Testis (tissue), 3 donors: ENCODE results near the gene KDELR3. TPM values are rescaled to one million over a fixed set of nuclear protein-coding genes. Genes with fewer than 3 reads are reported as not detected.
"Not testable (repeated sequence)": the region's sequence is repeated elsewhere in the genome, so short reads cannot be mapped to it uniquely, and the experiment has no call there.

Experiments used
- DNase-seq: peaks from one replicate; pipeline ENCODE4 v3.0.0-alpha.2; 2019
- H3K27ac ChIP-seq, 2 donors: fragments of 200-600 bp; sonication (generic); one replicate each; pipeline ENCODE4 v1.5.1; 2019
- H3K27me3 ChIP-seq: fragments of 200-600 bp; sonication (generic); one replicate; pipeline ENCODE4 v1.5.1; 2019
- H3K36me3 ChIP-seq: fragments of 200-600 bp; sonication (generic); one replicate; pipeline ENCODE4 v1.5.1; 2017; ENCODE audit warnings: low read depth; ENCODE audit errors: missing control alignments
- H3K4me1 ChIP-seq: fragments of 200-600 bp; sonication (generic); one replicate; pipeline ENCODE4 v1.5.1; 2019
- H3K4me3 ChIP-seq, 2 donors: fragments of 200-600 bp; sonication (generic); one replicate each; pipeline ENCODE4 v1.5.1; 2017 to 2019
- H3K9me3 ChIP-seq: fragments of 200-600 bp; sonication (generic); one replicate; pipeline ENCODE4 v1.5.1; 2017
- CTCF ChIP-seq, 3 experiments: fragments of 450-650 bp in 2 of 3; fragments of 200-600 bp in 1 of 3; sonication (generic) in 1 of 3; IDR thresholded peaks; one replicate each; pipeline ENCODE4 v1.5.1; 2016 to 2019; ENCODE audit warnings: antibody characterized with exemption in 3 of 3, mild to moderate bottlenecking in 2 of 3, moderate library complexity in 1 of 3
- POLR2A ChIP-seq: fragments of 450-650 bp; IDR thresholded peaks from one replicate; pipeline ENCODE4 v1.6.1; 2017; ENCODE audit warnings: antibody characterized with exemption, mild to moderate bottlenecking, moderate library complexity
- WGBS, 2 donors: methylation state at CpG; one replicate each; pipeline ENCODE4 v1.1.5; 2018; 5-methylcytosine and 5-hydroxymethylcytosine counted together
- intact Hi-C: fragments of 100-400 bp; cut with DNase I; formaldehyde crosslinking; loops from one replicate; pipeline ENCODE4 v1.15.1; 2023; ENCODE audit warnings: low total_unique reads
- polyA plus RNA-seq: library from polyadenylated mRNA; stranded (reverse); fragments of 350-450 nt; fragmentation: Illumina TruSeq; extraction: RNeasy Lipid Tissue Mini Kit (QIAGEN cat#74804); gene quantifications from one replicate; pipeline ENCODE4 v1.2.3, GENCODE V29; 2014; ENCODE audit warnings: low read depth, low replicate concordance; ENCODE audit not compliant: insufficient read depth
- total RNA-seq, 2 donors: library from RNA; depleted of rRNA; stranded (reverse); fragments of >200 nt; gene quantifications; one replicate each; pipeline ENCODE4 v1.2.3, GENCODE V29; 2016

KDELR3 gene
- total and polyA plus RNA-seq, 3 donors from 2014 or later: 6.7 to 10.4 (median 8.6) TPM

GRCh38 chr22:38465673-38466490 is 2.0 kb upstream of the KDELR3 start:
- DNase-seq: no peak
- Histone ChIP-seq H3K36me3 (no peaks in the 10 kb centered on the region), H3K4me3 (no peak overlapping the region), H3K9me3 (no peaks in the 10 kb centered on the region), H3K4me1 (peaks cover 22% of the 10 kb centered on the region), H3K27ac (no peak overlapping the region), H3K27me3 (no peaks in the 10 kb centered on the region)
- WGBS, 2 donors: 81 to 82% methylated on average over 16 to 24 of the region's 26 CpGs
- TF ChIP-seq POLR2A (no peak), CTCF (IDR thresholded peaks at IDR 0.05) (no peak)
- intact Hi-C loops: no loop called here

GRCh38 chr22:38467438-38467903 is 425 bp upstream of the KDELR3 start:
- peak overlapping the region; percentile 48 to 60 for H3K4me3 ChIP-seq
- intact Hi-C loops: no loop called here
- 11 to 13% methylated on average over 7 to 20 of the region's 20 CpGs for WGBS, 2 donors
- TF ChIP-seq CTCF (IDR thresholded peaks at IDR 0.05) (no peak), POLR2A (no peak)
- DNase-seq: no peak
- no peaks in the 10 kb centered on the region for H3K9me3 ChIP-seq
- H3K27ac ChIP-seq: no peak overlapping the region
- no peaks in the 10 kb centered on the region for H3K36me3 ChIP-seq
- H3K27me3 ChIP-seq: no peaks in the 10 kb centered on the region
- H3K4me1 ChIP-seq: peaks cover 16% of the 10 kb centered on the region

GRCh38 chr22:38468443-38469305 is 778 bp downstream of the KDELR3 start:
- H3K4me1 ChIP-seq: peaks cover 16% of the 10 kb centered on the region
- peak overlapping the region; percentile 48 to 60 for H3K4me3 ChIP-seq
- H3K27ac ChIP-seq: no peak overlapping the region
- 58 to 72% methylated on average over 25 to 28 of the region's 28 CpGs for WGBS, 2 donors
- no peaks in the 10 kb centered on the region for H3K36me3 ChIP-seq
- no peaks in the 10 kb centered on the region for H3K9me3 ChIP-seq
- no peak for DNase-seq
- no peaks in the 10 kb centered on the region for H3K27me3 ChIP-seq
- intact Hi-C loops: no loop called here
- TF ChIP-seq CTCF (IDR thresholded peaks at IDR 0.05) (no peak), POLR2A (no peak)

- TF ChIP-seq POLR2A: no peak
- TF ChIP-seq CTCF (IDR thresholded peaks at IDR 0.05): no peak
- Histone ChIP-seq H3K4me3 (no peak overlapping the region), H3K4me1 (peaks cover 16% of the 10 kb centered on the region), H3K36me3 (no peaks in the 10 kb centered on the region), H3K9me3 (no peaks in the 10 kb centered on the region), H3K27ac (no peak overlapping the region), H3K27me3 (no peaks in the 10 kb centered on the region)
- no peak for DNase-seq
- intact Hi-C loops: no loop called here
- WGBS, 2 donors: 91 to 96% methylated on average over 6 of the region's 6 CpGs
Measured at GRCh38 chr22:38469306-38469781, 1.4 kb downstream of the KDELR3 start.

- H3K4me1 ChIP-seq: peaks cover 16% of the 10 kb centered on the region
- intact Hi-C loops, H3K27me3 ChIP-seq, H3K9me3 ChIP-seq, DNase-seq, H3K4me3 ChIP-seq, H3K27ac ChIP-seq, H3K36me3 ChIP-seq: not testable (repeated sequence)
- 97% methylated on average over 10 of the region's 10 CpGs for WGBS, 2 donors
Measured at GRCh38 chr22:38470179-38470578, 2.3 kb downstream of the KDELR3 start.
